Measurements from ENCODE around the gene CEP97. TPM values are rescaled to one million over a fixed set of nuclear protein-coding genes. Genes with fewer than 3 reads are reported as not detected.

CEP97 gene
- total RNA-seq, 1 donor from 2014 or later = 25.1 TPM

GRCh38 chr3:101709126-101709525 is 15.3 kb upstream of the CEP97 start:
- TF ChIP-seq, protein P1, sequence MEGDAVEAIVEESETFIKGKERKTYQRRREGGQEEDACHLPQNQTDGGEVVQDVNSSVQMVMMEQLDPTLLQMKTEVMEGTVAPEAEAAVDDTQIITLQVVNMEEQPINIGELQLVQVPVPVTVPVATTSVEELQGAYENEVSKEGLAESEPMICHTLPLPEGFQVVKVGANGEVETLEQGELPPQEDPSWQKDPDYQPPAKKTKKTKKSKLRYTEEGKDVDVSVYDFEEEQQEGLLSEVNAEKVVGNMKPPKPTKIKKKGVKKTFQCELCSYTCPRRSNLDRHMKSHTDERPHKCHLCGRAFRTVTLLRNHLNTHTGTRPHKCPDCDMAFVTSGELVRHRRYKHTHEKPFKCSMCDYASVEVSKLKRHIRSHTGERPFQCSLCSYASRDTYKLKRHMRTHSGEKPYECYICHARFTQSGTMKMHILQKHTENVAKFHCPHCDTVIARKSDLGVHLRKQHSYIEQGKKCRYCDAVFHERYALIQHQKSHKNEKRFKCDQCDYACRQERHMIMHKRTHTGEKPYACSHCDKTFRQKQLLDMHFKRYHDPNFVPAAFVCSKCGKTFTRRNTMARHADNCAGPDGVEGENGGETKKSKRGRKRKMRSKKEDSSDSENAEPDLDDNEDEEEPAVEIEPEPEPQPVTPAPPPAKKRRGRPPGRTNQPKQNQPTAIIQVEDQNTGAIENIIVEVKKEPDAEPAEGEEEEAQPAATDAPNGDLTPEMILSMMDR (IDR thresholded peaks at IDR 0.05; ENCODE audit: partially characterized antibody, unreplicated experiment) = no peak
- Mint-ChIP-seq H3K4me3 (ENCODE audit: unreplicated experiment) (no peak overlapping the region), H3K36me3 (ENCODE audit: unreplicated experiment) (no peaks in the 10 kb centered on the region), H3K9me3 (ENCODE audit: unreplicated experiment) (peaks cover 3% of the 10 kb centered on the region), H3K27me3 (ENCODE audit: unreplicated experiment) (peaks cover 6% of the 10 kb centered on the region), H3K27ac (ENCODE audit: unreplicated experiment) (no peak overlapping the region), H3K4me1 (ENCODE audit: low read depth, unreplicated experiment) (no peaks in the 10 kb centered on the region)
- no peak for DNase-seq

GRCh38 chr3:101718455-101718854 is 6.0 kb upstream of the CEP97 start:
- no peak for DNase-seq
- Mint-ChIP-seq H3K36me3 (ENCODE audit: unreplicated experiment) (no peaks in the 10 kb centered on the region), H3K27me3 (ENCODE audit: unreplicated experiment) (no peaks in the 10 kb centered on the region), H3K4me3 (ENCODE audit: unreplicated experiment) (no peak overlapping the region), H3K9me3 (ENCODE audit: unreplicated experiment) (no peaks in the 10 kb centered on the region), H3K27ac (ENCODE audit: unreplicated experiment) (no peak overlapping the region), H3K4me1 (ENCODE audit: low read depth, unreplicated experiment) (no peaks in the 10 kb centered on the region)
- TF ChIP-seq, protein P1 (IDR thresholded peaks at IDR 0.05; ENCODE audit: partially characterized antibody, unreplicated experiment) = no peak

DNA sequence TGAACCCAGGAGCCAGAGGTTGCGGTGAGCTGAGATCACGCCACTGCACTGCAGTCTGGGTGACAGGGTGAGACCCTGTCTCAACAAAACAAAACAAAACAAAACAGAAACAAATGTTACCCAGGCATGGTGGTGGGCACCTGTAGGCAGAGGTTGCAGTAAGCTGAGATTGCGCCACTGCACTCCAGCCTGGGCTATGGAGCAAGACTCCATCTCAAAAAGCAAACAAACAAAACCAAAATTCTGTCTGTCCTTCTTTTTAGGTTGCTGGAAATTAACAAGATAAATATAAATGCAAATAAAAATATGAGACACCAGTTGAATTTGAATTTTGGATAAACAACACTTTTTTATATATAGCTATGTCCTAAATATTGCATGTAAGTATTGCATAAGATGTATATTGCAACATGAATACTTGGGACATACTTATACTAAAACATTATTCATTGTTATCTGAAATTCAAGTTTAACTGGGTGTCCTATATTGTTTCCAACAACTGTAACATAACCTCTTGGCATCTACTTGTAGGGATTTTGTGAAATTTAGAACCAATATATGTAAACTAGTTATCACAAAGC is 4.7 kb upstream of the CEP97 start:
- H3K9me3 Mint-ChIP-seq (ENCODE audit: unreplicated experiment) = no peaks in the 10 kb centered on the region
- TF ChIP-seq, protein P1 (IDR thresholded peaks at IDR 0.05; ENCODE audit: partially characterized antibody, unreplicated experiment) = no peak

DNA sequence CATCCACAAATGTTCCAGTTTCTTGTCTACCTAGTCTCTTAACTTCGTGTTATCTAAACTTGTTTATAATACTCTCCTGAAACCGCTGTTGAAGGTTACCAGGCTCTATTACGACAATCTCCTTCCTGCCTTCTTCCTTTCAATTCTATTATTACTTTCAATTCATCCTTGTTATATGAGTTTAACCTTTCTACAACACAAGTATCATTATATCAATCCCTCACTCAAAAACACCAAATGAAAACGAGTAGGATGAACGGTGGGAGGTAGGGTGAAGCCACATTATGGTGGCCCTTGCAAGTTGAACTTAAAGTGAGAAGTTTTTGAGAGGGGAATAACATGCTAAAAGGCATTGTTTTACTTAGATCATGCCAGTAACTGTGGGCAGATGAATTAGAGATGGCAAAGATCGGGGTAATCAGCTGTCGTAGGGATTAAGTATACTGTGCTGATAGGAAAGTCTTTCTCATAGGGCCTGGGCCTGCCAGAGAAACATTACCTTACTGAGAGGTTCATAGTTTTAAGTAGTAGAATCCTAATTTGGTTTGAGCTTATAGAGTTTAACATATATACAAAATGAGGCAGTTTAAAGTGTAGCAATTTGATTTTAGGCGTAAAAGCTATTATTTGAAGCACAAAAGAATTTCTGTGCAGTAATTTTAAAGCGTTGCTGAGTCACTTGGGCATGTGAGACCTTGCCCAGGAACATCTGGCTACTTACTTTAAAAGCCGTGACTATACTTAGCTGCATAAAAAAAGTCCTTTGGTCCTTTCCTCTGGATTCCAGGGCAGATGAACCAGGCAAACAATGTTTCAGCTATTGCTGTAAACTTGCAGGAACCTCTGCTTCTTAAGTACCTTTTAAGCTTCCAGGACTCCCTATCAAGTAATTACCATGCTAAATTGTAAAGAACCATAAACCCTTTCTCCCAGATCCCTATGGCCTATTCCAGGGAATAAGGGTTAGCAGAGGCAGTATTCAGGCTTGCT is 3.3 kb upstream of the CEP97 start:
- Mint-ChIP-seq H3K36me3 (ENCODE audit: unreplicated experiment) (no peaks in the 10 kb centered on the region), H3K27ac (ENCODE audit: unreplicated experiment) (no peak overlapping the region), H3K4me3 (ENCODE audit: unreplicated experiment) (no peak overlapping the region), H3K9me3 (ENCODE audit: unreplicated experiment) (peaks cover 5% of the 10 kb centered on the region), H3K27me3 (ENCODE audit: unreplicated experiment) (no peaks in the 10 kb centered on the region), H3K4me1 (ENCODE audit: low read depth, unreplicated experiment) (no peaks in the 10 kb centered on the region)
- DNase-seq = no peak
- TF ChIP-seq, protein P1 (IDR thresholded peaks at IDR 0.05; ENCODE audit: partially characterized antibody, unreplicated experiment) = no peak

More for the DNA sequence above, 4.7 kb upstream of the CEP97 start:
- Mint-ChIP-seq H3K36me3 (ENCODE audit: unreplicated experiment) (no peaks in the 10 kb centered on the region), H3K27ac (ENCODE audit: unreplicated experiment) (no peak overlapping the region), H3K4me3 (ENCODE audit: unreplicated experiment) (no peak overlapping the region), H3K4me1 (ENCODE audit: low read depth, unreplicated experiment) (no peaks in the 10 kb centered on the region), H3K27me3 (ENCODE audit: unreplicated experiment) (no peaks in the 10 kb centered on the region)
- DNase-seq = no peak
